Heart right ventricle (tissue), 16 donors: ENCODE data around the gene ZBTB46. TPM values are rescaled to one million over a fixed set of nuclear protein-coding genes. Genes with fewer than 3 reads are reported as not detected.
"Not testable (repeated sequence)": the region's sequence is repeated elsewhere in the genome, so short reads cannot be mapped to it uniquely, and the experiment has no call there.

Experiments used
- ATAC-seq, 8 donors: fragments of 200-7000 bp; cut with Tn5 transposase; one replicate each; pipeline ENCODE4 v1.9.1; 2020; ENCODE audit warnings: mild to moderate bottlenecking in 8 of 8, moderate library complexity in 8 of 8, moderate number of reproducible peaks in 1 of 8
- DNase-seq, 2 donors: peaks; one replicate each; pipeline ENCODE4 v3.0.0-alpha.2; 2020
- H3K27ac ChIP-seq, 10 donors: fragments of 200-600 bp; sonication (generic) in 2 of 10; one replicate each; pipeline versions ENCODE4 v1.5.0 to v1.8.0; 2020 to 2022; ENCODE audit warnings: mild to moderate bottlenecking in 3 of 10
- H3K27me3 ChIP-seq, 7 donors: fragments of 200-600 bp; one replicate each; pipeline ENCODE4 v1.8.0; 2021 to 2022; ENCODE audit warnings: mild to moderate bottlenecking in 2 of 7
- H3K36me3 ChIP-seq, 9 donors: fragments of 200-600 bp; sonication (generic) in 1 of 9; one replicate each; pipeline versions ENCODE4 v1.5.0 to v1.8.0; 2020 to 2022; ENCODE audit warnings: mild to moderate bottlenecking in 2 of 9
- H3K4me1 ChIP-seq, 9 donors: fragments of 200-600 bp; sonication (generic) in 1 of 9; one replicate each; pipeline versions ENCODE4 v1.5.0 to v1.8.0; 2020 to 2022; ENCODE audit warnings: mild to moderate bottlenecking in 4 of 9
- H3K4me3 ChIP-seq, 10 donors: fragments of 200-600 bp; sonication (generic) in 2 of 10; one replicate each; pipeline versions ENCODE4 v1.5.0 to v1.8.0; 2020 to 2022; ENCODE audit warnings: mild to moderate bottlenecking in 7 of 10, moderate library complexity in 2 of 10
- H3K9me3 ChIP-seq, 11 donors: fragments of 200-600 bp in 10 of 11; sonication (generic) in 2 of 11; one replicate each; pipeline versions ENCODE4 v1.5.0 to v1.8.0; 2013 to 2022; ENCODE audit warnings: mild to moderate bottlenecking in 2 of 11, control low read depth in 1 of 11, moderate library complexity in 1 of 11
- CTCF ChIP-seq, 9 donors: fragments of 200-600 bp; sonication (generic) in 2 of 9; IDR thresholded peaks; one replicate each; pipeline versions ENCODE4 v1.5.0 to v1.8.0; 2021 to 2022; ENCODE audit warnings: antibody characterized with exemption in 9 of 9, mild to moderate bottlenecking in 5 of 9, moderate library complexity in 1 of 9
- WGBS, 2 donors: extraction: QIAGEN DNeasy Blood & Tissue Kit; methylation state at CpG; one replicate each; pipeline ENCODE4 v1.1.7; 2013; ENCODE audit warnings: inconsistent platforms in 1 of 2; 5-methylcytosine and 5-hydroxymethylcytosine counted together
- intact Hi-C, 10 donors: fragments of 100-400 bp; cut with DNase I; formaldehyde crosslinking; loops; one replicate each; pipeline versions ENCODE4 v1.11.1 to v1.14.2; 2022
- polyA plus RNA-seq, 2 donors: library from polyadenylated mRNA; stranded (reverse); fragments of 200-250 nt; gene quantifications; one replicate each; pipeline ENCODE4 v1.2.3, GENCODE V29; 2013
- total RNA-seq, 10 donors: library from RNA; stranded (reverse); fragmentation: NEBNext Ultra II Directional in 3 of 10; extraction: Animal tissue kit (Norgen Biotek cat#: 25700) in 3 of 10; gene quantifications; one replicate each; pipeline versions ENCODE4 v1.2.1 to v1.2.4, GENCODE V29; 2021 to 2023
- donor health status: Arrhythmogenic right ventricular cardiomyopathy.
- donor health status: ischemic (EF 13 %, LVEDD 7.1; RV severe dilation, severe dysfunction).
- donor health status: healthy with polysubstance abuse.
- donor health status: DM: no; HTN: yes; CAD: no.
- donor health status: DM: no; HTN: no; CAD: no.
- donor health status: ischemic (EF 25% LVEDD 6.9; RV normal size, moderate dysfunction).
- donor health status: ischemic (EF 25% LVEDD 5.7; RV mildly dilated, moderate dysfunction).
- donor health status: healthy.
- donor health status: DM: yes; HTN: yes; CAD: no.
- donor health status: Ischemic cardiomyopathy.
- donor health status: ischemic (EF 35%, LVEDD 5.7; RV mildly dilated, moderate dysfunction).
- donor health status: nonischemic (EF 11% LVEDD 7.7; RV severe dilation, severe dysfunction).
- donor health status: DM: yes; HTN: yes; CAD: no.
- donor health status: PGD.
- donor health status: ischemic (EF 29% LVEDD 5.4; RV normal size, mild dysfunction).
- donor health status: nonischemic (EF 23%, LVEDD 6.1; RV moderate dilation, normal function).

Gene ZBTB46
- total and polyA plus RNA-seq, 12 donors, result 5.6 to 25.4 (median 14.4) TPM

- no peaks in the 10 kb centered on the region for H3K27me3 ChIP-seq
- H3K9me3 ChIP-seq, result no peaks in the 10 kb centered on the region
- no peak for TF ChIP-seq CTCF (IDR thresholded peaks at IDR 0.05)
- H3K36me3 ChIP-seq, result peaks cover 0 to 51% (median 6%) of the 10 kb centered on the region in 9 donors
- intact Hi-C loops, result no loop called here
- H3K4me3 ChIP-seq, result no peak overlapping the region
- peaks cover 0 to 24% (median under 1%) of the 10 kb centered on the region in 9 donors for H3K4me1 ChIP-seq
- H3K27ac ChIP-seq, result peak overlapping the region in 4 of 10 donors; percentile 15 to 82 (median 35)
- DNase-seq (no peak), ATAC-seq (no peak)
- 89 to 92% methylated on average over 8 of the region's 8 CpGs for WGBS, 2 donors
These were observed 26.8 kb downstream of the ZBTB46 start for GRCh38 chr20:63804308-63804636.

- Histone ChIP-seq H3K36me3 (peaks cover 0 to 51% (median 6%) of the 10 kb centered on the region in 9 donors), H3K4me3 (no peak overlapping the region), H3K4me1 (peaks cover 0 to 16% (median 0%) of the 10 kb centered on the region in 9 donors), H3K9me3 (no peaks in the 10 kb centered on the region), H3K27ac (peak overlapping the region in 1 of 10 donors; percentile 82), H3K27me3 (no peaks in the 10 kb centered on the region)
- intact Hi-C loops, result no loop called here
- no peak for TF ChIP-seq CTCF (IDR thresholded peaks at IDR 0.05)
- ATAC-seq (no peak), DNase-seq (no peak)
- 95 to 96% methylated on average over 48 to 51 of the region's 51 CpGs for WGBS, 2 donors
These were observed 28.4 kb downstream of the ZBTB46 start for GRCh38 chr20:63802469-63803240.

GRCh38 chr20:63801174-63801573 lies 29.9 kb downstream of the ZBTB46 start:
- DNase-seq, H3K9me3 ChIP-seq: not testable (repeated sequence)
- WGBS, 2 donors, result 98 to 99% methylated on average over 2 of the region's 2 CpGs

GRCh38 chr20:63800411-63800810 lies 30.7 kb downstream of the ZBTB46 start:
- H3K27ac ChIP-seq, DNase-seq, H3K4me3 ChIP-seq, H3K27me3 ChIP-seq, intact Hi-C loops, H3K9me3 ChIP-seq: not testable (repeated sequence)
- H3K4me1 ChIP-seq, result peaks cover 0 to 16% (median 4%) of the 10 kb centered on the region in 9 donors
- 92 to 95% methylated on average over 24 to 27 of the region's 27 CpGs for WGBS, 2 donors
- H3K36me3 ChIP-seq, result peaks cover 0 to 49% (median 6%) of the 10 kb centered on the region in 9 donors
- peak in 1 of 8 donors; percentile 31 for ATAC-seq

More at GRCh38 chr20:63801174-63801573, 29.9 kb downstream of the ZBTB46 start:
- H3K27me3 ChIP-seq, H3K4me3 ChIP-seq, intact Hi-C loops, ATAC-seq, H3K27ac ChIP-seq: not testable (repeated sequence)
- Histone ChIP-seq H3K36me3 (peaks cover 0 to 51% (median 6%) of the 10 kb centered on the region in 9 donors), H3K4me1 (peaks cover 0 to 16% (median 0%) of the 10 kb centered on the region in 9 donors)

GRCh38 chr20:63799127-63799526 lies 31.9 kb downstream of the ZBTB46 start:
- Histone ChIP-seq H3K4me1 (peaks cover 0 to 15% (median 3%) of the 10 kb centered on the region in 9 donors), H3K36me3 (peaks cover 0 to 42% (median 6%) of the 10 kb centered on the region in 9 donors)
- peak in 1 of 8 donors; percentile 30 for ATAC-seq
- H3K9me3 ChIP-seq, intact Hi-C loops, H3K27me3 ChIP-seq, H3K4me3 ChIP-seq, DNase-seq, H3K27ac ChIP-seq: not testable (repeated sequence)
- WGBS, 2 donors, result 72 to 77% methylated on average over 5 of the region's 5 CpGs

GRCh38 chr20:63797175-63797574 lies 33.9 kb downstream of the ZBTB46 start:
- H3K27me3 ChIP-seq, intact Hi-C loops, H3K9me3 ChIP-seq, DNase-seq, H3K27ac ChIP-seq, H3K4me3 ChIP-seq, ATAC-seq: not testable (repeated sequence)
- WGBS, 2 donors, result 83 to 84% methylated on average over 3 of the region's 3 CpGs
- Histone ChIP-seq H3K36me3 (peaks cover 0 to 30% (median 6%) of the 10 kb centered on the region in 9 donors), H3K4me1 (peaks cover 1 to 18% (median 10%) of the 10 kb centered on the region in 9 donors)
